HG02852 (cell line): ENCODE measurements around the gene TEX44.
"Not testable (repeated sequence)": the region's sequence is repeated elsewhere in the genome, so short reads cannot be mapped to it uniquely, and the experiment has no call there.

Source experiments
- ATAC-seq: cut with Tn5 transposase; IDR thresholded peaks from one replicate; pipeline ENCODE4 v1.9.1; 2021; ENCODE audit warnings: mild to moderate bottlenecking, moderate library complexity; ENCODE audit not compliant: unreplicated experiment

The TEX44 gene

DNA sequence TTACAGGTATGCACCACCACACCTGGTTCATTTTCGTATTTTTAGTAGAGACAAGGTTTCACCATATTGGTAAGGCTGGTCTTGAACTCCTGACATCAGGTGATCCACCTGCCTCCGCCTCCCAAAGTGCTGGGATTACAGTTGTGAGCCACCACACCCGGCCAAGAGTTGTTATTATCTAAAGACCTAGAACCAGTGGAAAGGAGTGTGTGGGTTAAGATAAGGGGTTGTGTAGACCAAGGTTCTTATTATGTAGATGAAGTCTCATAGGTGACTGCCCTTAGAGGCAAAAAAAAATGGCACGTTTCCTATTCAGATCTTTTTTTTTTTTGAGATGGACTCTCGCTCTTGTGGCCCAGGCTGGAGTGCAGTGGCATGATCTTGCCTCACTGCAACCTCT, 21.7 kb upstream of the TEX44 start:
- ATAC-seq, result not testable (repeated sequence)

DNA sequence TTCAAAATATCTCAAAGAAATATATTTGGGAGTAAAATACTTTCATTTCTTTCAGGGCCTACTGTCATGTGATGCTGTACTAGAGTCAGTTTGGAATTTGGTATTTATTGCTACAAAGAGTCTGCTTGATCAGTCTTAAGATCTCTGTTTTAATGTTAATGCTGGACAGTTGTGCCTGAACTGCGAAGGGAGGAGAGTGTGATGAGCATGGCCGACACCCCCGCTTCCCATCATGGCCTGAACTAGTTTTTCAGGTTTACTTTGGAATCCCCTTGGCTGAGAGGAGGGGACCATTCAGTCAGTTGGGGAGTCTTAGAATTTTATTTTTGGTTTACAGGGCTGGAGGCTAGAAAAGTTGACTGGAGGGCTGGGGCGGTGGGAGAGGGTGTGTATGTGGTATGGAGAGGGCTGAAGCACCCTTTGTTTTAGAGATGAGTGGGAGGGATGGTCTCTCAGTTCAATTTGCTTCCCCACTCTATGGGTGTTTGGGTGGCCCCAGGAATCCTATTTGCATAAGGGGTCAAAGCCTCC, 20.9 kb upstream of the TEX44 start:
- ATAC-seq, result no peak

- ATAC-seq, result no peak
Observed at GRCh38 chr2:231573096-231573495, 19.6 kb upstream of the TEX44 start.

GRCh38 chr2:231573698-231574421, 18.8 kb upstream of the TEX44 start:
- no peak for ATAC-seq

DNA sequence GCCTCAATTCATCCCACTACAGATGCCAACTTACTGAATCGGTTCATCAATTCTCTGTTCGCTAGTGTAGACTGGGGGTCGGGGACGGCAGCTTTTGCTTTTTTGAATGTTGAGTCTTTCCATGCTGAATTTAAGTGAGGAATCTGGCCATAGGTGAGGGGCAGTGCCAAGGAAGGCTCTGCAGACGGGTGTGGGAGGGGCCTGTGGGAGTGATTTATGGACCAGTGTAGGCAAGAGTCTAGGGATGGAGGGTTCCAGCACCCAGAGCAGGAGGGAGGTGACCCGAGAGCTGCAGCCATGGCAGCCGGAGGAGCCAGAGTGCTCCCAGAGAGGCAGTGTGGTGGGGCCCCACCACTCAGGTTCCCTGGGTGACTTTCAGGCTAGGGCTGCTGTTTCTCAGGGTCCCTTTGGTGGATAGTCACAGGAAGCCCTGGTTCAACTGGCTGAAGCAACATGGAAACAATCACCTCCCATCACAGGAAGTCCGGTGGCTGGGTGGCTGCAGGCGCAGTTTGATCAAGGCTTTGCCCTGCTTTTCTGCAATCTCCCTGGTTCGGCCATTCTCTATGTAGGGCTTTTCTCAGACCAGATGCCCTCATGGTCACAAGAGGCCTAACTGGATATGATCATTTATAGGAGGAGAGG, 16.9 kb upstream of the TEX44 start:
- ATAC-seq, result no peak

- no peak for ATAC-seq
Observed at GRCh38 chr2:231576465-231576864, 16.2 kb upstream of the TEX44 start.

- ATAC-seq, result not testable (repeated sequence)
Observed at GRCh38 chr2:231578655-231579054, 14.0 kb upstream of the TEX44 start.

DNA sequence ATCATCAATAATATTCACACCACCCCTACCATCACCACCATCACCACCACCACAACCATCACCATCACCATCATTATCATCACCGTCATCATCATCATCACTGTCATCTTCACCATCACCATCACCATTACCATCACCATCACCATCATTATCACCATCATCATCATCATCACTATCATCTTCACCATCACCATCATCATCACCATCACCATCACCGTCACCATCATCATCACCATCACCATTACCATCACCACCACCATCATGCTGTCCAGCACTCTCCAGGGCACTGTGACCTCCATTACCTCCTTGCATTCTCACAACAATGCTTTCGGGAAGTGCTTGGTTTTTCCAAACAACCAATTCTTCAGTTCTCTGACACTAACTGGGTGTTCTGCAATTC, 13.1 kb upstream of the TEX44 start:
- ATAC-seq, result no peak

DNA sequence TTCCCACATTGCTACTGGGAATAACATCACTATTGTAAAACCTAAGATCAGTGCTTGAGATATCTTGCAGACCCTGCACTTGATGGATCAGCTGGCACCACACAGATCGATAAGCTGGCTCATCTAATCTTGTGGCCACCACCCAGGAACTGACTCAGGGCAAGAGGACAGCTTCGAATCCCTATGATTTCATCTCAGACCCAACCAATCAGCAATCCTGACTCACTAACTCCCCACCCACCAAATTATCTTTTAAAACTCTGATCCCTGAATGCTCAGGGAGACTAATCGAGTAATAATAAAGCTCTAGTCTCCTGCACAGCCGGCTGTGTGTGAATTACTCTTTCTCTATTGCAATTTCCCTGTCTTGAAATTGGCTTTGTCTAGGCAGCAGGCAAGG, 11.3 kb upstream of the TEX44 start:
- ATAC-seq, result no peak

DNA sequence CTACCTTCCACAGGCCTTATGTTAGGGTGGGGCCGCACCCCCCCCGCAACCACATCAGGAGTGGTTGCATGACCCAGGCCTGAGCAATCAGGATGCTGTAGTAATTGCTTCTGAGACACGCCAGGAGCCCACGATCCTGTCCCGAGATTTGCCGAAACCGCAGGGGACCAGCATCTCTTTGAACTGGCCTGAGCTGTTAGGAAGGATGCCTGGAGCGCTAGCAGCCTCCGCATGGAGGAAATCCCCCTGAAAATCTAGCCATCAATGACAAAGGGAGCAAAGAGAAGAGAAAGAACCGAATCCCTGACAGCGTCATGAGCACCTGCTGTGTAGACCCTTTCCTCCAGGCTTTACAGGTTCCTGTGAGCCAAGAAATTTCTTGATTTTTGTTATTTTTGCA, 8.7 kb upstream of the TEX44 start:
- ATAC-seq, result no peak

GRCh38 chr2:231587744-231588143, 4.9 kb upstream of the TEX44 start:
- not testable (repeated sequence) for ATAC-seq

GRCh38 chr2:231589656-231590055, 3.0 kb upstream of the TEX44 start:
- ATAC-seq, result no peak

DNA sequence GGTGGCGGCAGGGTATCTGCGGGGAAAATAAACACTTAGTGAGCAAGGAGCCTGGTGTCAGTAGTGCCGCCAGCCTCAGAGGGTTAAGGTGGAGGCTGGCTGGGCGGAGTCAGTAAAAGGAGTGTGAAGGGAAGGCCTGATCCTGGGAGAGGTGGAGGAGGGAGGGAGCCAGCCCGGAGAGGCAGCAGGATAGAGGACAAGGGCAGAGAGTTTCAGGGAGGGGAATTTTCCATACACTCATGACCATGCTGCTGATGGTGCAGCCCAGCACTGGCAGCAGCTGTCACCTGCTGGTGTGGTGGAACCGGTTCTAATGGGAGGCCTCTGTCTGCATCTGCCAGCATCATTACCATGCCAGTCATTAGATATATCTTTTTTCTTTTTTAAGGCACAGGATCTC, 2.0 kb upstream of the TEX44 start:
- no peak for ATAC-seq

DNA sequence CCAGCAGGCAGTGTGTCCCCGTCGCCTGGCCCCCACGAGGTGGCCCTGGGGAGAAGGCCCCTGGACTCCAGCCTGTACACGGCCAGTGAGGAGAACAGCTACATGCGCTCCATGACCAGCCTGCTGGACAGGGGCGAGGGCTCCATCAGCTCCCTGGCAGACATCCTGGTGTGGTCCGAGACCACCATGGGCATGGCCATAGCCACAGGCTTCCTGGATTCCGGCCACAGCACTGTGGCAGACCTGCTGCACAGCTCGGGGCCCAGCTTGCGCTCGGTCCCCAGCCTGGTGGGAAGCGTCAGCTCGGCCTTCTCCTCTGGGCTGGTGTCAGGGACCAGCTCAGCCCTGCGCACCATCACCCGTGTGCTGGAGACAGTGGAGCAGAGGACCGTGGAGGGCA, 1.0 kb downstream of the TEX44 start:
- no peak for ATAC-seq

DNA sequence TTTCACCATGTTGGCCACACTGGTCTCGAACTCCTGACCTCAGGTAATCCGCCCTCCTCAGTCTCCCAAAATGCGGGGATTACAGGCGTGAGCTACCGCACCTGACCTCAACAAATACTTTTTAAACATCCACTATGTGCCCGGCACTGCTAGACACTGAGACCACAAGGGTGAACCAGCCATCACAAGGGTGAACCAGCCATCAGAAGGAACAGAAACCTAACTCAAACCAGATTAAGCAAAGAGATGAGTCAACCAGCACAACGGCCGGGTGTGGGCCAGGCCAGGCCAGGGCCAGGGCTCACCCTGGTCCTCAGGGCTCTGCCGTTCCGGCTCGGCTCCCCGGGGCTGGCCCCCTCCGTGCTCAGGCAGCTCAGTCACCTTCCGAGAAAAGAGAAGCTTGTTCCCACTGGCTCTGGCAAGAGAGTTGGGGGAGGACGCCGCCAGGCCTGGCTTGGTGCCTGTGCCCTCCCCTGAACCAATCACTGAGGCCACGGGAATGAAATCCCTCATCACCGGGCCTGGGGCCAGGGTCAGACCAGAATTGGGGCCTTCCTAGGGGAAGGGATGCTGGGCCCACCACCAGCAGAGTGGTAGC, 4.4 kb downstream of the TEX44 start:
- ATAC-seq, result peak; percentile 75

GRCh38 chr2:231597627-231598026, 5.0 kb downstream of the TEX44 start:
- no peak for ATAC-seq

DNA sequence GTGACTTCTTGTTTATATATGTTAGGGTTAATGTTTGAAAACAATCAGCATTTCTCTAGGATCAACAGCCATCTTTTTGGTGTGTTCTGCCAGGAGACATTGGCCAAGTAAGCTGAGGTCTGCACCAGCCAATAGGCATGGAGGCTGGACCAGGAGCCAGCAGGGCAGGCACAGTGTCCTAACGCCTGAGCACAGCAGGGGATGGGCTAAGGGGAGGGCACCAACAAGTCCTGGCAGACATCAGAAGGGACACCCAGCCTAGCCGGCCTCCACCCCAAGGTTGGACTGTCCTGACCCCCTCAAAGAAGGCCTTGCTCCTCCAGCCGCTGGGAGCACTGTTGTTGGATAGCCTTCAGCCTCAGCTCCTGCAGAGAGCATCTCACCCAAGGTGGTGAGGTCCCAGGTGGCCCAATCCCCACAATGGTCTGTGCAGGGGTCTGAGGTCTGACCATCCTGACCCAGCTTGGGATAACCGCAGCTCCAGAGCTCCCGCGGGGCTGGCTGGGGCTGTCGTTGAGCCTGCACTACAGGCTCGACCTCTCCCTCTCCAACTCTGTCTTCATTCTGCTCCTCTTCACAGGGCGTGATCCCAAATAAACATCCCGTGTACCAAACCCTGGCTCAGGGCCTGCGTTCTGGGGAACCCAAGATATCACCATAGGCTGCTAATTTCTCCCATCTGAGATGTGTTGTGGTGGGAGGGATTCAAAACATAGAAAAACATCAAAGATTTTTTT, 8.1 kb downstream of the TEX44 start:
- no peak for ATAC-seq

- ATAC-seq, result no peak
Observed at GRCh38 chr2:231601356-231602229, 8.9 kb downstream of the TEX44 start.

- ATAC-seq, result no peak
Observed at GRCh38 chr2:231602859-231603467, 10.3 kb downstream of the TEX44 start.

DNA sequence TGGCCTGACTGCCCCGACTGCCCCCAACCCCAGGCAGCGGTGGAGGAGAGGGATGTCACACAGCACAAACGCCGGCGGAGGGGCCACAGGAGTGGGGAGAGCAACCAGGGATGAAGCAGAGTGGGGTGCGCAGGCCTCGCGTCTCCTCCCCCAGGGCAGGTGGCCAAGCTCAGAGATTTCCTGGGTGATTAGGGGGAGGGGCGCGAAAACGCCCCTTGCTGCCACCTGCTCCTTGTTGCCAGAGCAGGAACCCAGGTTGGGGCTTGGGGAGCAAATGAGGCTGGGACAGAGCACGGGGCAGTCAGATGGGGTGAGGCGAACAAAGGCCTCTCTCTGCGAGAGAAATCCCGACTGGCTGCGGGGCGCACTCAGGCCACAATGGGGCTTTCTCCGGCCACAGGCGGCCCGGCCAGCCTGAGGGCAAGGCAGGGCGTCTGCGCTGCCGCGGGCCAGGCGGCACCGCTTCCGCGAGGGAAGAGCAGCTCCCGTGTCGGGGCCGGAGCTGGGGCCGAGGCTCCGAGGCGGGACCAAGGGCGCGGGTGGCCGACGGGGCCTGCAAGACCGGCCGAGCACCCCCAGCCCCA, 11.5 kb downstream of the TEX44 start:
- ATAC-seq, result peak; percentile 41
